NCI-H510A treated with DMSO at 0.1 percent for 48 hours (cell line): Measurements from ENCODE around the gene SCAP.
"Not testable (repeated sequence)": the region's sequence is repeated elsewhere in the genome, so short reads cannot be mapped to it uniquely, and the experiment has no call there.

Experiments used
- DNase-seq: peaks from one replicate; lab custom pipeline; 2025; lab: John Stamatoyannopoulos, UW

The SCAP gene

DNA sequence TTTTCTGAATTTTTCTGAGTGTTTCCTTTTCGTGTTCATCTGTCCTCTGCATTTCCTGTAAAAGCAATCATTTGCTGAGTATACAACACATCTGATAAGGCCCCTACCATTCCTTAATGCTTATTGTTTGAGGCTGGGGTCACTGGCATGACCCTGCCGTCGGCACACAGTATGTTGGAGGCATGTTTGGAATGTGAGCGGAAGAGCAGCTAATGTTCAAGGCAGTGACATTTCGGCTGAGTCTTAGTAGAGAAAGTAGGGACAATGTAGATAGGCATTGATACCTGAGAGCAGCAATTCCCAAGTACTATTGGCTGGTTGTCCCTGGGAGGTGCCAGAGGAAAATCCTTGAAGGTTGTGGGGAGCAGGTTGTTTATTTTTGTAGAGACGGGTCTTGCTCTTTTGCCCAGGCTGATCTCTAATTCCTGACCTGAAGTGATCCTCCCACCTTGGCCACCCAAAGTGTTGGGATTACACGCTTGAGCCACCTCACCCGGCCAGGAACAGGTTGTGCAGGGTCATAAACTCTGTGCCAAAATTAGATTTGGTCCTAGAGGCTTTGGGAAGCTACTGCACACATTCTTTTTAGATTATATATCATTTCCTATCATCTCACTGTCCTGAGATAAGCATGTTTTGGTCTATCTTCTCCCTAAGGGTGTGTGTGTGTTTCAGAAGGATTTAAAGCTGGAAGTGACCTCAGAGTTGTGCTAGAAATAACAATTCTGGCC lies 81.4 kb downstream of the SCAP start:
- no peak for DNase-seq

DNA sequence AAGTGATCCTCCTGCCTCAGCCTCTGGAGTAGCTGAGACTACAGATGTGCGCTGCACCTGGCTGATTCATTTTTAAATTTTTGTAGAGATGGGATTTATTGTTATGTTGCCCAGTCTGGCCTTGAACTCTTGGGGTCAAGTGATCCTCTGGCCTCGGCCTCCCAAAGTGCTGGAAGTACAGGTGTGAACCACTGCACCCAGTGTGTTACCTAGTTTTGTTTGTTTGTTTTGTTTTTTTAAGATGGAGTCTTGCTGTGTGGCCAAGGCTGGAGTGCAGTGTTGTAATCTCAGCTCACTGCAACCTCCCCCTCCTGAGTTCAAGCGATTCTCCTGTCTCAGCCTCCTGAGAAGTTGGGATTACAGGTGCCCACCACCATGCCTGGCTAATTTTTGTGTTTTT lies 82.8 kb downstream of the SCAP start:
- DNase-seq: no peak

DNA sequence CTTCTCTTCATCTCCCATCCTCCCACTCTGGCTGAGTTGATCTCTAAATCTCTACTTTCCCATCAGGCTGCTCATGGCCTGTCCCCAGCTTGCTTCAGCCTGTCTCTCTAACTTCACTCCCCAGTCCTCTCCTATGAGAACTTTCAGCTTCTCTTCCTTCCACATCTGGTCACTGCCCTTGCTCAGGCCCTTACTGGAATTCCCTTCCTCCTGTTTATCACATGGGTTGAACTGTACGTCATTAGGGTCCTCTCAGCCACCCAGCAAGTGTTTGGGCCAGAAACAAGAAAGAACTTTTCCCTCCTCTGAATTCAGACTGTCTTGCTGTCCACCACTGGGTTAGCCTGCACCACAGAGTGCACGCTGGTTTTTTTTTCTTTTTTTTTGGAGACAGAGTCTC lies 89.9 kb downstream of the SCAP start:
- DNase-seq: no peak

DNA sequence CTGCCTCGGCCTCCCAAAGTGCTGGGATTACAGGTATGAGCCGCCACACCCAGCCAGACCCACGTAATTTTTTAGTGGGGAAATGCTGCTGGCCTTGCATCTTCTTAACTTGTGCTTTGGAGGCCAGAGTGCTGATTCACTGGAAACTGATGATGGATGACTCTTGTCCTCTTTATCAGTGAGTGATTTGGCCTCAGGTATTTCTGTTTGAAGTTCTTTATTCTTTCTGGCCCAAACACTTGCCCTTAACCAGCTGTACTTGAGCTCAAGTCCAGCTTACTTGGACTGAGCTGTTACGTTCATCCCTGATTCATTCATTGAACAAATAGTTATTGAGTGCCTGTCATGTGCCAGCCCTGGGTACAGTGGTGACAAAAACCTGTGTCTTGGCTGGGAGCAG lies 90.7 kb downstream of the SCAP start:
- no peak for DNase-seq

GRCh38 chr3:47384425-47384824 lies 91.3 kb downstream of the SCAP start:
- no peak for DNase-seq

DNA sequence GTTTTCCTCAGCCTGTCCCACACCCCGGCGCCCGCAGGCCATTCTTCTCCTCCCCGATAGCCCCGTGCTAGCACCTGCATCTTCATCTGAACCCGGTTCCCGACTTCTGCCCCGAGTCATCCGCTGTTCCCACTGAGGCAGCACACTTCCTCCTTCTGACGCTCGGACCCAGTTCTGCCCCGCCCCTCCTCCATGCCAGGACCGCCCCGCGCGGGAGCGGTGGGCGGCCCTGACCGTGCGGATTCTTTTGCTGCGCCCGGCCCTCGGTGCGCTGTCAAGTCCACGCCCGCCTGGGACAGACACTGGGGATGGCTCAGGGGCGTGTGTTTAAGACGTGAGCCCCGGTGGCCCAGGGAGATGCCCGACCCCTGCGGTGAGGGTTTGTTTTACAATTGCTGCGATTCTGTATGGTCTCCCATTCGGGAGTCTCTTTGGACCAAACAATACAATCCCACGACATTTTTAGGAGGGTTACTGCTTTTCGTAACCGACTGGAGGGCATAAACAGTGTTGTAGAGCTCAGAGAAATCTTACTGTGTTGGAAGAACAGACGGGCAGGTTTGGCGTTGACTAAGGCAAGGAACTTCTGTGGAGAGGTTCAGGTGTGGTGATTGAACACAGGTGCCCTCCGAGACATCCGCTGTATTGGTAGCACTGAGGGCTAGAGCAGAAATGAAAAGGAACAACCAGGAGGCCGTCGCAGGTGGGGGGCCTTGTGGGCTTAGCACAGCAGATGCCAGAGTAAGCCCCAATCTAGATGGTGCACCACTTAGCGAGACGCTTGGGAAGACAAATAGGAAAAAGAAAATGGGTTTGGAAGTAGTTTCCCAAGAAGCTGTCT lies 94.2 kb downstream of the SCAP start:
- peak; percentile 75 for DNase-seq

GRCh38 chr3:47380601-47381316 lies 95.0 kb downstream of the SCAP start, which contains the start of gene PTPN23:
Gene PTPN23, plus strand, starts transcription at chr3:47381021. Its CDS starts 76 bp downstream, at chr3:47381097.
- peak; percentile 95 for DNase-seq

- DNase-seq: no peak
Measured at GRCh38 chr3:47380026-47380600, 95.6 kb downstream of the SCAP start.

GRCh38 chr3:47379411-47379899 lies 96.3 kb downstream of the SCAP start:
- DNase-seq: no peak

GRCh38 chr3:47378869-47379268 lies 96.9 kb downstream of the SCAP start:
- DNase-seq: no peak

DNA sequence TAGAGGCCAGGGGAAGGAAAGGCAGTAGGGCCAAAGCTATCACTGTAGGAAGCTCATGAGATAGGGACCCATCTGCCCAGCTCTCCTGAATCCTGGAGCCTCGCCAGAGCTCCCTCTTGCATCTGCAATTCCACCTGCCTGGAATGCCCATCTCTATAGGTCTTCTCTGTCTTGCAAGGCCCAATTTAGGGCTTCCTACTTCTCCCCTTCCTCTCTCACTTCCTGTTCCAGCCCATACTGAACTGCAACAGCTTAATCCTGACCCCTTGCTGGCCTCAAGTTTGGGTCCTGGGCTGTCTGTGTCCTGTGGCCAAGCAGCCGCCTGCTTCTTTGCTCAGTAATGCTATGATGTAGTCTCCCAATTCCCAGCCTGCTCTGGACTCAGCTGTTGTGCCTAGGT lies 98.6 kb downstream of the SCAP start:
- no peak for DNase-seq

- no peak for DNase-seq
Measured at GRCh38 chr3:47376393-47376792, 99.3 kb downstream of the SCAP start.

GRCh38 chr3:47374587-47374986 lies 101.2 kb downstream of the SCAP start:
- DNase-seq: no peak

DNA sequence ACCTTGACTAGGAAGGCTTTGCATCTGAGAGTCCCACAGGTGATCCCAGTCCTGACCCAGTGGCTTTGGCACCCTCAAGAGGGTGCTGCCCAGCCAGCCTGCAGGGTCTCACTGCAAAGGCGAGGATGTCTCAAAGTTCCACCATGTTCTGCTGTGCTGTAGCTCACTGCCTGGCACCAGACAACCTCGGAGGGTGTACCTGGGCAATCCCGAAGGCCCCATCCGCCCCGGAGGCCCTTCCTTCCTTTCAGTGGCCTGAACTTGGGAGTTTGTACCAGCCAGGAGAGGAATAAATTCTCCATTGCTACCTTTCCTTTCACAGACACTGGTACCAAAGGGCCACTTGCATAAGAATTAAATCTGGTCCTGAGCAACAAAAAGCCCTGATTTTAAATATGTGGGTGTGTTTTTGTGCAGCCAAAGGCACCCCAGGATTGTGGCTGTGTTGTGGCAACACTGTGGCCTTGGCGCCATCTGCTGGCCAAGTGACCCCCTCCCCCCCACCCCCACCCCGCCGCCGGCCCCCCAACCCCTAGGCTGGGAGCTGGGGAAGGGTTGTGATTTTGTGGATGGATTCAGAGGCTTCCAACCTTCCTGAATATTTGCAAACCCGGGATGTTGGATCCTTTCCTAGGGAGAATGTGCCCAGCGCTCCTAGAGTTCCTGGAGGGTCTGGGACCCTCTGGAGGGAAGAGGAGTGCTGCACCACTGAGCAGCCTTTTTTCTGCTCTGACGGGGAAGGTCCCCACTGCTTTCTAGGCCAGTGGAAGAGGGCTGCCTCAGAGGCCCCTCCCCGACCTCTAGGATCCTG lies 104.6 kb downstream of the SCAP start:
- no peak for DNase-seq

- DNase-seq: not testable (repeated sequence)
Measured at GRCh38 chr3:47370020-47370419, 105.7 kb downstream of the SCAP start.

DNA sequence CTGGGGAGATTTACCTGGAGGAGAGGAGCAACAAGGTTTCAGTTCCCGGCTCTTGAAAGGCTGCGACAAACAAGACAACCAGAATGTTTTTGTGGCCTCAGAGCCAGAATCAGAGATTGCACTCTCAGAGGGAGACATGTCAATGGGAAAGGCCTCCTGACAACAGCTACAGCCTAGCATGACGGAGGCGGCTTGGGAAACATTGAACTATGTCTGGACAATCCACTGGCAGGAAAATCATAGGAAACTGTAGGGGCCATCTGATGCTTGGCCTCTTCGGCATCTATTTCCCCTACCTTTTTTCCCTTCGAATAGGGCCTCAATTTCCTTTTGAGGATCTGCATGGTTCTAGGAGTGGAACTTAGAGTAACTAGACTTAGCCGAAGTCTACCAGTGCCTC lies 108.1 kb downstream of the SCAP start:
- DNase-seq: no peak

DNA sequence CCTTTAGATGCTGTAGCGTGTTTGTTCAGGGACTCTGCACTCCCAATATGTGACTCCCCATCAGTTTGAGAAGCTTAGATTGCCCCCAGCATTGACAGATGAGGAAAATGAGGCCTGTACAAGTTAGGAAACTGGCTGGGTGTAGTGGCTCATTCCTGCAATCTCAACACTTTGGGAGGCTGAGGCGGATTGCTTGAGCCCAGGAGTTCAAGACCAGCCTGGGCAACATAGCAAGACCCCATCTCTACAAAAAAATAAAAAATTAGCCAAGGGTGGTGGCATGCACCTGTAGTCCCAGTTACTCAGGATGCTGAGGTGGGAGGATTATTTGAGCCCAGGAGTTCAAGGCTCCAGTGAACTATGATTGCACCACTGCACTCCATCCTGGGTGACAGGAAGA lies 108.9 kb downstream of the SCAP start:
- no peak for DNase-seq

DNA sequence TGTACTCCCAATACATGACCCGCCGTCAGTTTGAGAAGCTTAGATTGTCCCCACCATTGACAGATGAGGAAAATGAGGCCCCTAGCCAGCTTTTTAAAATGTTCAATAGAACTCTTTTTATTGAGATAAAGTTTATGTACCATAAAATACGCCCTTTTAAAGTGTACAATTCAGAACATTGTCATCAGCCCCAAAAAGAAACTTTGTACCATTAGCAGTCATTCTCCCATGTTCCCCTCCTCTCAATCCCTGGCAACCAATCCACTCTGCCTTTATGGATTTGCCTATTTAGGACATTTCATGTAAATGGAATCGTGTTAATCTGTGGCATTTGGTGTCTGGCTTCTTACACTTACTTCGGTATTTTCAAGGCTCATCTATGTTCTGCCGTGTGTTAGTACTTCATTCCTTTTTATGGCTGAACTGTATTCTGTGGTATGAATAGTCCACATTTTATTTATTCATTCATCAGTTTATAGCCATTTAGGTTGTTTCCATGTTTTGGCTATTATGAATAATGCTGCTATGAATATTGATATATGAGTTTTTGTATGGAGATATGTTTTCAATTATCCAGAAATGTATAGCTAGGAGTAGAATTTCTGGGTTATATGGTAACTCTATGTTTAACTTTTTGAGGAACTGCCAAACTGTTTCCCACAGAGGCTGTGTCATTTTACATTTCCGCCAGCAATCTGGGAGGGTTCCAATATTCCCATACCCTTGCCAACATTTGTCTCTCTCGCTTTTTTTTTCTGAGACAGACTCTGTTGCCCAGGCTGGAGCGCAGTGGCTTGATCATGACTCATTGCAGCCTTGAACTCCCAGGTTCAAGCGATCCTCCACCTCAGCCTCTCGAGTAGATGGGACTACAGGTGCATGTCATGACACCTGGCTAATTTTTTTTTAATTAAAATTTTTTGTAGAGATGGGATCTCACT lies 110.3 kb downstream of the SCAP start:
- no peak for DNase-seq
